HG03196 (cell line): ENCODE measurements around the gene DBNDD1.

Experiments
- ATAC-seq: cut with Tn5 transposase; IDR thresholded peaks from one replicate; pipeline ENCODE4 v1.9.1; 2021; ENCODE audit not compliant: unreplicated experiment

The DBNDD1 gene

GRCh38 chr16:90037276-90037675 lies 18.0 kb upstream of the DBNDD1 start:
- ATAC-seq: no peak

DNA sequence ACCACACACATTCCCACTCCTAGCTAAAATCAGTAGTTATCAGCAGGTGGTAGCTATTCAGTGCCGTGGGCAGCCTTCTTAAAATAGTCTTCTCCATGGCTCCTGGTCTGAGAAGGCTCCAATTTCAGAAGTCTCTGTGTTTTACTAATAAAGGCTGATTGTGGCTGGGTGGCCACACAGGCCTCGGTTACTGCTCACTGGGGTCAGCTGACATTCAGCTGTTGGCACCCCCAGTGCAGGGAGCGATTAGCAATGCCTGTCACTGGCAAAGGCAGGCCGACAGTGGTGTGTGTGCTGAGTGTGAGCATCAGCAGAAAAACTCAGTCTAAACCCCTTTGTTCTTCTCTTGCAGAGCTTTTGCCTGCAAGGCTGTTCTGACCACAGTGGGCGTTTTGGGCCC lies 16.6 kb upstream of the DBNDD1 start:
- no peak for ATAC-seq

- no peak for ATAC-seq
These were observed 15.2 kb upstream of the DBNDD1 start for GRCh38 chr16:90034504-90034903.

GRCh38 chr16:90033387-90033786 lies 14.1 kb upstream of the DBNDD1 start:
- no peak for ATAC-seq

GRCh38 chr16:90032674-90033331 lies 13.5 kb upstream of the DBNDD1 start:
- no peak for ATAC-seq

DNA sequence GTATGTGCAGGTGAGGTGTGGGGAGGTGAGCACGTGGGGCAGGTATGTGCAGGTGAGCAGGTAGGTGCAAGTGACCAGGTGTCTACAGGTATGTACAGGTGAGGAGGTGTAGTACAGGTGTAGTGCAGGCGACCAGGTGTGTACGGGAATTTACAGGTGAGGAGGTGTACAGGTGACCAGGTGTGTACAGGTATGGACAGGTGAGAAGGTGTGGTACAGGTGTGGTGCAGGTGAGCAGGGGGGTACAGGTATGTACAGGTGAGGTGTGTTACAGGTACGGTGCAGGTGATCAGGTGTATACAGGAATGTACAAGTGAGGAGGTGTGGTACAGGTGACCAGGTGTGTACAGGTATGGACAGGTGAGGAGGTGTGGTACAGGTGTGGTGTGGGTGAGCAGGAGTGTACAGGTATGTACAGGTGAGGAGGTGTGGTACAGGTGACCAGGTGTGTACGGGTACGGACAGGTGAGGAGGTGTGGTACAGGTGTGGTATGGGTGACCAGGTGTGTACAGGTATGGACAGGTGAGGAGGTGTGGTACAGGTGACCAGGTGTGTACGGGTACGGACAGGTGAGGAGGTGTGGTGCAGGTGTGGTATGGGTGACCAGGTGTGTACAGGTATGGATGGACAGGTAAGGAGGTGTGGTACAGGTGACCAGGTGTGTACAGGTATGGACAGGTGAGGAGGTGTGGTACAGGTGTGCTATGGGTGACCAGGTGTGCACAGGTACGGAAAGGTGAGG lies 12.8 kb upstream of the DBNDD1 start:
- no peak for ATAC-seq

DNA sequence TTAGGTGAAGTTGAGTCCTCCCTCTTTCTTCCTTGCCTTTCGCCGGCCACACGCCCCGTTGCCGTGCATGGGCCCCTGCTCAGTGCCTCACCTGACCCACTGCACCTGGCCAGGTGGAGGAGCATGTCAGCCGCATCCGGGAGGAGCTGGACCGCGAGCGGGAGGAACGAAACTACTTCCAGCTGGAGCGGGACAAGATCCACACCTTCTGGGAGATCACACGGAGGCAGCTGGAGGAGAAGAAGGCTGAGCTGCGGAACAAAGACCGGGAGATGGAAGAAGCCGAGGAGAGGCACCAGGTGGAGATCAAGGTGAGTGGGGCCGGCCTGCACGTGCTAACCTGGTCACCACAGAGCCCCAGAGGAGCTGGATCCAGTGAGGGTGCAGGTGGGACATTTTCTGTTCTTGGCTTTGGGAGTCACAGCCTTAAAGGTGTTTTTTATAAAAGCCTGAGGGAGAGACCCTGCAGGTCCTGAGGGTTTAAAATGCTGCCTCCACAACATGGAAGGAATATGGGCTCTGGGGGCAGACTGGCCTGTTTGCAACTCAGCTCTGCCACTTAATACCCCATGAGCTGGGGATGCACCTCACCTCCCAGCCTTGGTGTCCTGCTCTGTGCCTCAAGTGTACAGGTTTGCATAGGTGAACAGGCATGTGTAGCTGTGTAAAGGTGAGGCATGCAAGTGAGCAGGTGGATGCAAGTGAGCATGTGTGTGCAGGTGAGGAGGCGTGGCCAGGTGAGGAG lies 12.1 kb upstream of the DBNDD1 start:
- no peak for ATAC-seq

- no peak for ATAC-seq
These were observed 9.7 kb upstream of the DBNDD1 start for GRCh38 chr16:90028985-90029384.

DNA sequence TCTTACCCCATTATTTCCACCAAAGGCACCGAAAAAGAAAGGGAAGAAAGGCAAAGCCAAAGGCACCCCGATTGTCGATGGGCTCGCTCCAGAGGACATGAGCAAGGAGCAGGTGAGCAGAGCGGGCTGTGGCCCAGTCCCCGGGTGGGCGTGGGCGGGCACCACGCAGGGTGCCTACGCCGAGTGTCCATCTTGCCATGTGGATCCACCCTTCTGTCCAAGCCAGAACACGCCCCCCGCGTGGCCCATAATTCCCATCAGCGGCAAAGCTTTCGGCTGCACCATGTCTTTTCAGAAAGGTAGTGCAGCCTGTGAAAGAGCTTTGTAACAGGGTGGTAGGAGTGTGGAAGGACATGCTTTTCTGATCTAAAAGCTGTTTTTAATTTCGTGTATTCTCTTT lies 8.4 kb upstream of the DBNDD1 start:
- no peak for ATAC-seq

DNA sequence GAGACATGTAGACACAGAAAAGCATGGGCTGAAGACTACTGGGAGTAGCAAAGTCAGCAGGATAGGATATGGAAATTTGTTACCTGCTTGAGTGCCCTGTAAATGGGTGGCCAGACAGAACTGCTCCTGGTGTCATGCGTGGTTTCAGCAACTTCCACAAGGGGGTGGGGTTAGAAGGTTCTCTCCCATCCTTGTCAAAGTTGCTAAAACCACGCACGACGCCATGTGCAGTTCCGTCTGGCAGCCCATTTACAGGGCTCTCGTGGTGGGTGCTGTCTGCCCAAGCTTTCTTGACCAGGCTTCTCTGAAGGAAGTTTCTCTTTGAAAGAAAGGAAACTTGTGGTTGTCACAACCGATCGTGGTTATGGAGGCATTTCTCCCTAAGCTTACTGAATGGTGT lies 6.9 kb upstream of the DBNDD1 start:
- ATAC-seq: no peak

DNA sequence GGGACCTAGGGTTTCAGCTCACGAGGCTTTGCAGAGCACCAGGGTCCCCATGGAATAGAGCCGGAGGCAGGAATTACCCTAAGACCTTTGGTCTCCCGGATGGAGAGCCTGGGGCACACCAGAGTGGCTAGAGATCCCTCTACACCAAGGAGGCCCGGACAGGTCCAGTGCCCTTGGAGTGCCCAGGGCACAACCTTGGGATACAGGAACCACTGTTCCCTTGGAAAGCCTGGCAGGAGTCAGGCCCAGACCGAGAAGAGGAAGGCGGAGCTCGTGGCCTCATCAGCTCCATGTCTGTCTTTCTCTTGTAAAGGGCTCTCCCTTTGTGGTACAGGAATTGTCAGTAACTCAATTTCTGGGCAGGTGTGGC lies 3.8 kb upstream of the DBNDD1 start:
- no peak for ATAC-seq

DNA sequence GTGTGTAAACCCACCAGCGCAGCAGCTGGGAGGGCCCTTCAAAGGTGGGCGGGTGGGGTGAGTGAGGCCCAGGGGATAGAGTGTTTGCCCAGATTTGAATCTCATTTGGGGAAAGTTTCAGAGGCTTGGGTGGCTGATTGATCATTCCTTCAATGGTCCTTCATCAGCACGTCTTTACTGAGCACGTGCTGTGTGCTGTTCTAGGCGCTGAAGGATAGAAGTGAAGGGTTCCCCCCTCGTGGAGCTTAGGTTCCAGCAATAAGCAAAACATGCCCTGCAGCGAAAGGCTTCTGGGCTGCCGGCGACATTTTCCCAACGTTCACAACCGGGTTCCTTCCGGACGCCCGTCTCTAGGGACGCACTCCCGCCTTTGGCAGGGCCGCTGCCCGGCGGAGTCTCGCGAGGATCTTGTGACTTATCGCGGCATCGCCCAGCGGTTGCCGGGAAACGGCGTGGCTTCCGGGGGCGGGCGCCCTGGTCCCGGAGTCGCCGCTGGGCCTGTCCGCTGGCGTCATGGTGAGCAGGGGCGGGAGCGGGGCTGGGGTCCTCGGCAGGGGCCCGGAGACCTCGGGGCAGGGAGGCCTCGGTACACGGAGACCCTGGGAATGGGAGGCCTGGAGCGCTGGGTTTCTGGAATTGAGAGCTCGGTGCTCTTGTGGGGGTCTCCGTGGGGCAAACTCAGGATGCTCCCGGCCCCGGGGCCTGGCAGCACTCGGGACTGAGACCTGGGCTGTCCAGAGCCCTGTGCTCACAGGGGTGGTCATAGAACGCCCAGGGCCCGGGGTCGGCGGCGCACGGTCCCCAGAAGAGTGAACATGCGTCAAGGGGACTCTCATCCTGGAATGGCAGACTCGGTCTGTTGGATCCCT lies 3.2 kb upstream of the DBNDD1 start:
- ATAC-seq: no peak

DNA sequence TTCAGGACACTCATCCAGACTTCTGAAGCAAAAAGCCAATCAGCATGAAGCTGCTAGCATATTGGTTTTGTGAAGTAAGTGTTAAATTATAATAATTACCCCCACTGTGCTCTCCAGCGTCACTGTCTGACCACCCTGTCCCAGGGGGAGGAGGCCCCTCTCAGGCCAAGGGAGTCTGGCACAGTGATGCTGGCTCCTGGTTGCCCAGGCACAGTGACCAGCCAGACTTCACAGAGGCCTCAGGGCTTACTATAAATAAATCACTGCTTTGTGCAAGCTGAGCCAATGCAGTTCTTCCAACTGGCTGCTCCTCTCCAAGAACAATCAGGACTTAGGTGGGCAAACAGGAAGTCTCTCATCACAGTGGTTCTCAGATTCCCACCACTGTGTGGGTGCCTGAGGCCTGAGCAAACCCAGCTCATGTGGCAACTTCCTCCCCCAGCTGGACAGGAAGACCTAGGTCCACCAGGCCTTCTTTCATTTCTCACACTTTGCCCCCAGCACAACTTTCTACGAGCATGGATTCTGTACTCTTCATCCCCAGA lies 1.7 kb upstream of the DBNDD1 start:
- no peak for ATAC-seq

GRCh38 chr16:90020260-90020837 lies 1.1 kb upstream of the DBNDD1 start:
- no peak for ATAC-seq

DNA sequence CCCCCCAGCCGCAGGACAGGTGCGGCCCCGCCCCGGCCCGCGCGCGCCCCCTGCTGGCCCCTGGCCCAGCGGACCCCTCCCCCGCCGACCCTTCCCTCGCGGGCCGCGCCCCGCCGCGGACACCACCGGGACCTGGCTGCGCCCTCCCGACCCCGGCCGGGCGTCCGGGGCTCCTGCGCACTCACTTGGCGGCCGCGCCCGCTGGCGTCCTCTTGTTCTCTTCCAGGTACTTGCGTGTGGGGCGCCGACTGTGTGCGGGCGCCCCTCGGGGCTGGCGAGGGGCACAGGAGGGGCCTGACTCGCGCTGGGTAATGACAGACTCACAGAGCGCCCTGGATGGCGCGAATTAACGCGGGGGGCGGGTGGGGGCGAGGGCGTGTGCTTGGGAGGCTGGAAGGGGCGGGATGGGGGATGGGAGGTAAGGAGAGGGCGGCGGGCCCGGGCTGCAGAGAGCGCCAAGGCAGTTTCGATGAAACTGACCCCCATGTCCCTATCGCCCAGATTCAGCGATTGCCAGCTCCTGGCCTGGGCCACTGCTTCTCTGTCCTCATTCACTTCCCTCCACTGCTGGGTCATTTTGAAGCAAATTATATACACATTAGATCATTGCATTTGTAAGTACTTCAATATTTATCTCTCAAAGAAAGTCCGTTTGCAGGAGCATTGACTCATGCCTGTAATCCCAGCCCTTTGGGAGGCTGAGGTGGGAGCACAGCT lies 445 bp upstream of the DBNDD1 start:
- ATAC-seq: no peak

DNA sequence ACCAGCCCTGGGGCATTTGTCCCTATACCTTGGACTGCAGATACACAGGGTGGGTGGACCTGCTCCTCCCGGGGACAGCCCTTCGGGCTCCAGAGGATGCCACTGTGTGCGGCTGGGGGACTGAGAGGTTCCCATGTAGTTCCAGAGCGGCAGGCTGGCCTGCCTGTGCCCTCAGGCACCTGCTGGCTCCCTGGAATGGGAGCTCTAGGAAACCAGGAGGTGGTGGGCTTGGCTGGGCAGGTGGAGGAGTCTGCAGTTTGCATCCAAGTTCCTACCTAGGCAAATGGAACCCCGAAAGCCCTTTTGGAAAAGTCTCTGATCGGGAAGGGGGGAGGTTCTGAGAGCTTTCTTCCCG lies 982 bp downstream of the DBNDD1 start:
- no peak for ATAC-seq

GRCh38 chr16:90016339-90016950 lies 2.8 kb downstream of the DBNDD1 start:
- ATAC-seq: no peak

DNA sequence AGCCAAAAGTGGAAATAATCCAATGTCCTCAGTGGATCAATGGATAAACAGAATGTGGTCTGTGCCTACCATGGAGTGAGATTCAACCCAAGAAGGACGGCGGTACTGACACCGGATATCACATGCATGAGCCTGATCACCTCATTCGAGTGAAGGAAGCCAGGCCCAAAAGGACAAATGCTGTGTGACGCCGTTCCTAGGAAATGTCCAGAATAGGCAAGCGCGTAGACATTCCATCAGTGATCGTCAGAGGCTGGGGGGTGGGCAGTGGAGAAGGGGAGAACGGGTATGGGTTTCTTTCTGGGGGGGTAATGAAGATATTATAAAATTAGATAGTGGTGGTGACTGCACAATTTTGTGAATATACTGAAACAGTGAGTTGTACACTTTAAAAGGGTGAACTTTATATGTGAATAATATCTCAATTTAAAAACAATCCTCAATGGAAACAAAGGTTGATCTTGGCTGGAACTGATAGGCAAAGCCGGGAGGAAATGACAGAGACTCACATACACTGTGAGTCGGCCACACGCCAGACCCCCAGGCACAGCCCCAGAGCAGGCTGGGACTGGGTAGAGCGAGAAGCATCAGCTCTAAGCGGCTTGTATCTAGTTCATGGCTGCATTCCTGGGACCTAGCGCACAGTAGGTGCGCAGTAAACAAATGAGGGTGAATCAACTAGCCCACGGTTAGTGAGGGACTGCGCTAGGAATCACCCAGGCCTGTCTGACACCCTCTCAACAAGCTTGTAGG lies 3.5 kb downstream of the DBNDD1 start:
- no peak for ATAC-seq
